Measurements from ENCODE around the gene IER3. TPM values are rescaled to one million over a fixed set of nuclear protein-coding genes. Genes with fewer than 3 reads are reported as not detected.
A peak's percentile ranks its signal among the peaks of the same experiment; 100 is the strongest.

The IER3 gene
- polyA plus RNA-seq, 3 donors, result 30.6 to 188 (median 53.2) TPM

- Histone ChIP-seq H3K4me3 (replicated peaks in 1 of 3; ENCODE audit: low read depth in 2 of 3, low read length in 3 of 3) (no peak overlapping the region), H3K27me3 (ENCODE audit: control insufficient read depth in 2 of 2, insufficient read depth in 2 of 2, low read length in 2 of 2) (peaks cover 0 to 4% of the 10 kb centered on the region in 2 donors), H3K36me3 (replicated peaks in 1 of 2; ENCODE audit: control insufficient read depth in 1 of 2, insufficient read depth in 2 of 2, low read length in 2 of 2) (no peaks in the 10 kb centered on the region), H3K9me3 (replicated peaks in 1 of 2; ENCODE audit: control insufficient read depth in 1 of 2, insufficient read depth in 1 of 2, low read length in 2 of 2) (no peaks in the 10 kb centered on the region), H3K9ac (ENCODE audit: insufficient read depth, low read length, poor library complexity, severe bottlenecking) (no peak overlapping the region), H3K27ac (ENCODE audit: low read depth in 1 of 2, low read length in 2 of 2) (no peak overlapping the region), H3K4me1 (ENCODE audit: control insufficient read depth in 1 of 2, insufficient read depth in 2 of 2, low read length in 2 of 2) (peaks cover 16 to 29% of the 10 kb centered on the region in 2 donors), H4K20me1 (ENCODE audit: insufficient read depth, low read length) (peaks cover 14% of the 10 kb centered on the region), H2AFZ (ENCODE audit: insufficient read depth, low read depth, low read length, poor library complexity, severe bottlenecking) (no peak overlapping the region), H3K4me2 (replicated peaks; ENCODE audit: extremely low read depth, low read length, poor library complexity, severe bottlenecking) (no peak overlapping the region), H3K79me2 (ENCODE audit: insufficient read depth, low read length) (peaks cover 19% of the 10 kb centered on the region)
- H3K36me3 Mint-ChIP-seq, result peaks cover 4 to 10% of the 10 kb centered on the region in 2 donors
- H3K27ac Mint-ChIP-seq, result no peak overlapping the region
- H3K4me1 Mint-ChIP-seq, result peaks cover 33% of the 10 kb centered on the region
- H3K9me3 Mint-ChIP-seq, result peaks cover 0 to 3% (median 0%) of the 10 kb centered on the region in 7 donors
- WGBS (ENCODE audit: insufficient coverage), result 100% methylated on average over 1 of the region's 1 CpG
- intact Hi-C loops (cut with micrococcal nuclease), result loop anchor here in 1 of 2 donors (10.0 kb wide), 1 partner anchor 338 kb away; no protein-coding TSS in a partner anchor
- H3K27me3 Mint-ChIP-seq (ENCODE audit: low read depth in 3 of 3), result peaks cover 7 to 12% (median 8%) of the 10 kb centered on the region in 3 donors
- H3K4me3 Mint-ChIP-seq, result peak overlapping the region in 1 of 2 donors; percentile 5
- TF ChIP-seq CTCF (IDR thresholded peaks at IDR 0.05), result no peak
- DNase-seq, result no peak
These were observed 2.9 kb upstream of the IER3 start for GRCh38 chr6:30747300-30747687.

- Mint-ChIP-seq H3K4me1 (peaks cover 42% of the 10 kb centered on the region), H3K27ac (peak overlapping the region; percentile 94 to 99 (median 97)), H3K27me3 (ENCODE audit: low read depth in 3 of 3) (peaks cover 6 to 12% (median 7%) of the 10 kb centered on the region in 3 donors), H3K9me3 (peaks cover 0 to 3% (median 0%) of the 10 kb centered on the region in 7 donors), H3K4me3 (peak overlapping the region; percentile 99), H3K36me3 (peaks cover 33 to 36% of the 10 kb centered on the region in 2 donors)
- Histone ChIP-seq H3K27ac (ENCODE audit: low read depth in 1 of 2, low read length in 2 of 2) (peak overlapping the region; percentile 64 to 87), H3K9me3 (replicated peaks in 1 of 2; ENCODE audit: control insufficient read depth in 1 of 2, insufficient read depth in 1 of 2, low read length in 2 of 2) (no peaks in the 10 kb centered on the region), H3K4me1 (ENCODE audit: control insufficient read depth in 1 of 2, insufficient read depth in 2 of 2, low read length in 2 of 2) (peaks cover 18 to 40% of the 10 kb centered on the region in 2 donors), H3K4me2 (replicated peaks; ENCODE audit: extremely low read depth, low read length, poor library complexity, severe bottlenecking) (peak overlapping the region; percentile 96), H3K36me3 (replicated peaks in 1 of 2; ENCODE audit: control insufficient read depth in 1 of 2, insufficient read depth in 2 of 2, low read length in 2 of 2) (peaks cover 19 to 27% of the 10 kb centered on the region in 2 donors), H3K9ac (ENCODE audit: insufficient read depth, low read length, poor library complexity, severe bottlenecking) (peak overlapping the region; percentile 84), H3K27me3 (ENCODE audit: control insufficient read depth in 2 of 2, insufficient read depth in 2 of 2, low read length in 2 of 2) (peaks cover 0 to 4% of the 10 kb centered on the region in 2 donors), H3K79me2 (ENCODE audit: insufficient read depth, low read length) (peaks cover 43% of the 10 kb centered on the region), H4K20me1 (ENCODE audit: insufficient read depth, low read length) (peaks cover 46% of the 10 kb centered on the region), H2AFZ (ENCODE audit: insufficient read depth, low read depth, low read length, poor library complexity, severe bottlenecking) (peak overlapping the region; percentile 64), H3K4me3 (replicated peaks in 1 of 3; ENCODE audit: low read depth in 2 of 3, low read length in 3 of 3) (peak overlapping the region; percentile 82 to 97 (median 90))
- 2% methylated on average over 39 of the region's 55 CpGs for WGBS (ENCODE audit: insufficient coverage)
- no peak for TF ChIP-seq CTCF (IDR thresholded peaks at IDR 0.05)
- DNase-seq, result peak in 2 of 3 donors; percentile 26 to 59
- intact Hi-C loops (cut with micrococcal nuclease), result loop anchor here (2.0 to 10.0 kb wide), 7 partner anchors 34 to 341 kb away; partner anchors contain the start of genes MRPS18B (in 1 of the 2) and PPP1R10 (in 1 of the 2)
These were observed 971 bp downstream of the IER3 start for GRCh38 chr6:30743099-30744053.
